SU-DHL-6 (cell line): ENCODE measurements around the gene GPS2.
"Not testable (repeated sequence)": the region's sequence is repeated elsewhere in the genome, so short reads cannot be mapped to it uniquely, and the experiment has no call there.

Source experiments
- H2AFZ ChIP-seq: fragments of 200-600 bp; sonication (generic); 2 replicates; pipeline ENCODE4 v1.6.1; 2014; ENCODE audit warnings: low read depth, mild to moderate bottlenecking, moderate library complexity, mixed read lengths, antibody characterized with exemption, low read length; ENCODE audit not compliant: severe bottlenecking
- H3F3A ChIP-seq: fragments of 200-600 bp; shearing (Covaris generic); 2 replicates; pipeline ENCODE4 v1.6.0; 2016; ENCODE audit warnings: antibody characterized with exemption, mild to moderate bottlenecking; ENCODE audit not compliant: insufficient read depth
- H3K27ac ChIP-seq: fragments of 200-600 bp; sonication (generic); 2 replicates; pipeline ENCODE4 v1.5.1; 2016; ENCODE audit warnings: low read depth, mild to moderate bottlenecking, low read length, moderate library complexity, mixed read lengths
- H3K27me3 ChIP-seq: fragments of 200-600 bp; sonication (generic), shearing (Covaris generic); 2 replicates; pipeline ENCODE4 v1.6.0; 2014; ENCODE audit warnings: mild to moderate bottlenecking, low read length
- H3K36me3 ChIP-seq: fragments of 200-600 bp; sonication (generic); 2 replicates; pipeline ENCODE4 v1.6.1; 2014; ENCODE audit warnings: mild to moderate bottlenecking, low read length, mixed read lengths
- H3K4me2 ChIP-seq: fragments of 300-600, 200-600 bp; shearing (Covaris generic), sonication (generic); 2 replicates; pipeline ENCODE4 v1.6.0; 2014; ENCODE audit warnings: low read length, low read depth, mild to moderate bottlenecking; ENCODE audit not compliant: poor library complexity, severe bottlenecking
- H3K4me3 ChIP-seq: fragments of 200-600 bp; sonication (generic); 2 replicates; pipeline ENCODE4 v1.5.1; 2014; ENCODE audit warnings: antibody characterized with exemption, low read length, mild to moderate bottlenecking, mixed read lengths; ENCODE audit not compliant: insufficient read depth, poor library complexity, severe bottlenecking
- H3K79me2 ChIP-seq: fragments of 200-600 bp; sonication (generic); 2 replicates; pipeline ENCODE4 v1.6.1; 2014; ENCODE audit warnings: mild to moderate bottlenecking, low read length, moderate library complexity; ENCODE audit not compliant: insufficient read depth
- H3K9ac ChIP-seq: fragments of 200-600 bp; sonication (generic); 2 replicates; pipeline ENCODE4 v1.7.0; 2014; ENCODE audit warnings: mild to moderate bottlenecking, low read length
- H3K9me2 ChIP-seq: fragments of 200-600 bp; sonication (generic); replicated peaks from 2 replicates; pipeline ENCODE4 v1.6.1; 2014; ENCODE audit warnings: low read length; ENCODE audit not compliant: insufficient read depth
- H3K9me3 ChIP-seq: fragments of 200-600 bp; sonication (generic); 2 replicates; pipeline ENCODE4 v1.6.1; 2014; ENCODE audit warnings: low read length, mixed read lengths; ENCODE audit not compliant: insufficient read depth
- H4K20me1 ChIP-seq: fragments of 200-600 bp; sonication (generic); 2 replicates; pipeline ENCODE4 v1.6.1; 2014; ENCODE audit warnings: low read depth, mild to moderate bottlenecking, antibody characterized with exemption, low read length, moderate library complexity, mixed read lengths
- EZH2phosphoT487 ChIP-seq: fragments of 200-600 bp; sonication (generic), shearing (Covaris generic); conservative IDR thresholded peaks from 2 replicates; pipeline ENCODE4 v1.6.1; 2018; ENCODE audit warnings: mild to moderate bottlenecking, antibody characterized with exemption, low read length, moderate library complexity, mixed read lengths
- TF ChIP-seq, protein P1 (sequence below): fragments of 200-600 bp; sonication (generic); IDR thresholded peaks from one replicate; pipeline ENCODE4 v1.5.1; 2017; ENCODE audit warnings: antibody characterized with exemption, mild to moderate bottlenecking, low read length, moderate library complexity; ENCODE audit not compliant: insufficient read depth, poor library complexity, severe bottlenecking

Gene GPS2

DNA sequence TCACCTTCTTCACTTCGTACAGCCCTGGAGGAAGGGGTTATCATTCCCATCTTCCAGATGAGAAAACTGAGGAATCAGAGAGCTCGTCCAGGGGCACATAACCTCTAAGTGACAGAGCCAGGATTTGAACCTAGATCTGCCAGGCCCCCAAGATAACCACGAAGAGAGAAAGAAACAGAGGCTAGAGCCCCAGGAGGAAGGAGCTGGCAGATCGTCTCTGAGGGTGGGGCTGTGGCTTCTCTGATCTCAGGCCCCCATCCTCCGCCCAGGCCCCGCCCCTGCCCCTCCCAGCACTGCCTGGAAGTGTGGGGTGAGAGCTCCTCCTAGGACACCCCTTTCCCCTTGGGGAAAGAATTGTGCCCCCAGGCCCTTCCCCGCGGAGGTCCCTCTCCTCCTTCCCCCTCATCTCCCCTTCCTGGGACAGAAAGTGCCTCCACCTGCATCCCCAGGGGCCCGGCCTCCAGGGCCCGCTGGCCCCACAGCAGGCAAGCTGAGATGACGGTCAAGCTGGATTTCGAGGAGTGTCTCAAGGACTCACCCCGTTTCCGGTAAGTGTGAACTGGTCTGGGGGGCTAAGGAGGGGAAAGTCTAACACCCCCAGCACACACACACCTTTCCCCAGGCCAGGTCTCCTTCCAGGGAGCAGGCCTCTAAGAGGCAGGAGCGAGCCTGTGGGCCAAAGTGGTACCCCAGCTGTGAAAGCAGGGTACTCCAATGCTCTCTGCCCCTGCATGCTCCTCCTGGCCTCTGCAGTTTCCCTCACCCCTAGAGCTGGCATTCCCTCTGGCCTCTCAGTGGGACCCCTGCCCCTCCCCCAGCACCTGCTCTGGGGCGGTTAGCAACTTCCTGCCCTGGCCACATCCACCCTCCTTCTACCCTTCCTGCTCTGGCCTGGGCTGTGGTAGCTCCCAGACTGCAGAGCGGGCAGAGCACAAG is 21.3 kb upstream of the GPS2 start, which contains the start of gene ACAP1:
TSS of gene ACAP1 (plus strand) at position 290 of the 936 bp plus-strand sequence. CDS start at position 496, 206 bp downstream.
- Histone ChIP-seq H3K9me3 (no peaks in the 10 kb centered on the region), H3K9ac (peak within 1 kb of the TSS; percentile 86), H3K27me3 (no peaks in the 10 kb centered on the region), H3K36me3 (no peaks in the 10 kb centered on the region; the same call in 1 of the 2 replicates), H3K4me2 (peak within 1 kb of the TSS; percentile 87), H3K79me2 (peaks cover 12% of the 10 kb centered on the region; the same call in 1 of the 2 replicates), H3K4me3 (peak within 1 kb of the TSS; percentile 75), H2AFZ (peak within 1 kb of the TSS; percentile 55), H4K20me1 (no peaks in the 10 kb centered on the region), H3K27ac (peak within 1 kb of the TSS; percentile 79), H3F3A (peaks cover 9% of the 10 kb centered on the region; the same call in 1 of the 2 replicates), H3K9me2 (no peaks in the 10 kb centered on the region)
- TF ChIP-seq, protein P1, sequence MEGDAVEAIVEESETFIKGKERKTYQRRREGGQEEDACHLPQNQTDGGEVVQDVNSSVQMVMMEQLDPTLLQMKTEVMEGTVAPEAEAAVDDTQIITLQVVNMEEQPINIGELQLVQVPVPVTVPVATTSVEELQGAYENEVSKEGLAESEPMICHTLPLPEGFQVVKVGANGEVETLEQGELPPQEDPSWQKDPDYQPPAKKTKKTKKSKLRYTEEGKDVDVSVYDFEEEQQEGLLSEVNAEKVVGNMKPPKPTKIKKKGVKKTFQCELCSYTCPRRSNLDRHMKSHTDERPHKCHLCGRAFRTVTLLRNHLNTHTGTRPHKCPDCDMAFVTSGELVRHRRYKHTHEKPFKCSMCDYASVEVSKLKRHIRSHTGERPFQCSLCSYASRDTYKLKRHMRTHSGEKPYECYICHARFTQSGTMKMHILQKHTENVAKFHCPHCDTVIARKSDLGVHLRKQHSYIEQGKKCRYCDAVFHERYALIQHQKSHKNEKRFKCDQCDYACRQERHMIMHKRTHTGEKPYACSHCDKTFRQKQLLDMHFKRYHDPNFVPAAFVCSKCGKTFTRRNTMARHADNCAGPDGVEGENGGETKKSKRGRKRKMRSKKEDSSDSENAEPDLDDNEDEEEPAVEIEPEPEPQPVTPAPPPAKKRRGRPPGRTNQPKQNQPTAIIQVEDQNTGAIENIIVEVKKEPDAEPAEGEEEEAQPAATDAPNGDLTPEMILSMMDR = no peak
- no peak for TF ChIP-seq EZH2phosphoT487

DNA sequence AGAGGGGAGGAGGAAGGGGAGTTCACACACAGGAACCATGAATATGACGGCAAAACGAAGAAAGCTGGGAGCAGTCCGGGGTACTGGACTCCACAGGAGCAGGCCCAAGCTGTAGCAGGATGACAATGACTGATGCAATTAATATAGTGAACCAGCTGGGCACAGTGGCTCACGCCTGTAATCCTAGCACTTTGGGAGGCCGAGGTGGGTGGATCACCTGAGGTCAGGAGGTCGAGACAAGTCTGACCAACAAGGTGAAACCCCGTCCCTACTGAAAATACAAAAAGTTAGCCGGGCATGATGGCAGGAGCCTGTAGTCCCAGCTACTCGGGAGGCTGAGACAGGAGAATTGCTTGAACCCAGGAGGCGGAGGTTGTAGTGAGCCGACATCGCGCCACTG is 20.6 kb upstream of the GPS2 start:
- H3K9ac ChIP-seq = peak overlapping the region; percentile 86
- H3K4me2 ChIP-seq = peak overlapping the region; percentile 87
- H3K9me2 ChIP-seq, H3K9me3 ChIP-seq, H3F3A ChIP-seq, H3K36me3 ChIP-seq, H4K20me1 ChIP-seq, H3K27me3 ChIP-seq: not testable (repeated sequence)
- peak overlapping the region; percentile 55 for H2AFZ ChIP-seq
- peaks cover 12% of the 10 kb centered on the region; the same call in 1 of the 2 replicates for H3K79me2 ChIP-seq
- peak overlapping the region; percentile 75 for H3K4me3 ChIP-seq
- H3K27ac ChIP-seq = peak overlapping the region; percentile 79; the same call in 1 of the 2 replicates

DNA sequence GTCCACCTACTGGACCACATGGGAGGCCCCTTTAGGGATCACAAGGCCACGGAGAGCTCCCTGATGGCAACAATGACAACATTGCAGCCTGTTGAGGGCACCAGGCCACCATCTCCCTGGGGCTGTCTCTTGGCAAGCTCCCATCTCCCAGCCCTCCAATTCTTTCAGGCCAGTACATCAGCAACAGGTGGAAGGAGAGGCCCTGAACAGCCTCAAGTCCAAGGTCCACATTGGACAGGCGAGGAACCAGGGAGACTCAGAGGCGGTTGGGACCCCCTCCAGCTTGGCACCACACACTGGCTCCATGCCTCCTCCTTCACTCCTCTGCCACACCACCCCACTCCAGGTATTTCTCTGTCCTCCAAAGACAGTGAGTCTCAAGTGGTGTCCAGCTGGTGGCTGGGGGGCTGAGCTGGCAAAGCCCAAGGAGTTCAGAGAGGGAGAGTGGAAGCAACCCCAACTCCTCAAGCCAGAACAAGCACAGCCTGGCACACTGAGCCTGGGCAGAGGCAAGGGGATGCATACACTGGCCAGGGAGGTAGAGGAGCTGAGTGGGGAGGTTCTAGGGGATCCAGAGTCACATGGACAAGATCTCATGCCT is 19.9 kb upstream of the GPS2 start:
- Histone ChIP-seq H3K9me2 (no peaks in the 10 kb centered on the region), H2AFZ (no peak overlapping the region), H3F3A (peaks cover 13% of the 10 kb centered on the region), H3K27me3 (no peaks in the 10 kb centered on the region), H4K20me1 (no peaks in the 10 kb centered on the region), H3K79me2 (peaks cover 12% of the 10 kb centered on the region; the same call in 1 of the 2 replicates), H3K9me3 (no peaks in the 10 kb centered on the region), H3K9ac (no peak overlapping the region), H3K4me3 (no peak overlapping the region), H3K4me2 (no peak overlapping the region), H3K27ac (no peak overlapping the region), H3K36me3 (no peaks in the 10 kb centered on the region; the same call in 1 of the 2 replicates)
- TF ChIP-seq, protein P1 = no peak
- TF ChIP-seq EZH2phosphoT487 = no peak

DNA sequence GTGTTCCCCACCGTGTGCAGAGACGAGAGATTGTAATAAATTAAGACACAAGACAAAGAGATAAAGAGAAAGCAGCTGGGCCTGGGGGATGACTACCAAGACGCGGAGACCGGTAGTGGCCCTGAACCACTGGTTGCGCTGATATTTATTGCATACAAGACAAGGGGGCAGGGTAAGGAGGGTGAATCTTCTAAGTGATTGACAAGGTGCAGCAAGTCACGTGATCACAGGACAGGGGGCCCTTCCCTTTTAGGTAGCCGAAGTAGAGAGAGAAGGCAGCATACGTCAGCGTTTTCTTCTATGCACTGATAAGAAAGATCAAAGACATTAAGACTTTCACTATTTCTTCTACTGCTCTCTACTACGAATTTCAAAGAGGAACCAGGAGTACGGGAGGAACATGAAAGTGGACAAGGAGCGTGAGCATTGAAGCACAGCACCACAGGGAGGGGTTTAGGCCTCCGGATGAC is 17.5 kb upstream of the GPS2 start:
- not testable (repeated sequence) for H3K4me3 ChIP-seq, H2AFZ ChIP-seq, H3K9me3 ChIP-seq, H4K20me1 ChIP-seq, H3K27ac ChIP-seq, H3K4me2 ChIP-seq, H3K36me3 ChIP-seq, H3K9ac ChIP-seq, H3K9me2 ChIP-seq, H3K27me3 ChIP-seq
- Histone ChIP-seq H3F3A (peaks cover 14% of the 10 kb centered on the region), H3K79me2 (peaks cover 23% of the 10 kb centered on the region; the same call in 1 of the 2 replicates)
